Measurements from ENCODE around the gene DRGX.

GRCh38 chr10:49350138-49350537, 45.8 kb downstream of the DRGX start:
- TF ChIP-seq POLR2A (IDR thresholded peaks at IDR 0.05; ENCODE audit: low read length): no peak
- no peak for TF ChIP-seq GATA1 (IDR thresholded peaks at IDR 0.05; ENCODE audit: low read depth, low read length)
